Measurements from ENCODE around the gene VWA3B.

DNA sequence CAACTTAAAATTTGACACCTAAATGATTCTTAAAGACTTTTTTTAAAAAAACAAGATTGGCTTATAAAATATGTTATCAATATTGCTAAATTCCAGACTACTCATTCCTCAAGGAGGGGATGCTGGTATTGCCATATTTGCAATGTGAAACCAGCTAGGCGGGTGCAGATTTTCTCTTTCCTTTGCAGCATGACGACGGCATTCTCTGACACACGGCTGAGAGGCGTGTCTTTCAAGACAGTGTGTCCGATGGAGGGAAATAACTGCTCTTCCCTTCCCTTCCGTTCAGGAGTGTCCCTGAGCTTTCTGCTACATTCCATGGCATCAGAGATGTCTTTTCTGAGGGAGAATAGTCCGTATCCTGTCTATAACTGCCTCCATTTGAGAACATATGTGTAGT lies 221.1 kb downstream of the VWA3B start:
- TF ChIP-seq ZNF274 (IDR thresholded peaks at IDR 0.05; ENCODE audit: low read depth, low read length) (no peak), YY1 (IDR thresholded peaks at IDR 0.05; ENCODE audit: insufficient read depth, insufficient read length) (no peak)

Measured in NT2/D1 (cell line).